ENCODE measurements around the gene AFF3.

DNA sequence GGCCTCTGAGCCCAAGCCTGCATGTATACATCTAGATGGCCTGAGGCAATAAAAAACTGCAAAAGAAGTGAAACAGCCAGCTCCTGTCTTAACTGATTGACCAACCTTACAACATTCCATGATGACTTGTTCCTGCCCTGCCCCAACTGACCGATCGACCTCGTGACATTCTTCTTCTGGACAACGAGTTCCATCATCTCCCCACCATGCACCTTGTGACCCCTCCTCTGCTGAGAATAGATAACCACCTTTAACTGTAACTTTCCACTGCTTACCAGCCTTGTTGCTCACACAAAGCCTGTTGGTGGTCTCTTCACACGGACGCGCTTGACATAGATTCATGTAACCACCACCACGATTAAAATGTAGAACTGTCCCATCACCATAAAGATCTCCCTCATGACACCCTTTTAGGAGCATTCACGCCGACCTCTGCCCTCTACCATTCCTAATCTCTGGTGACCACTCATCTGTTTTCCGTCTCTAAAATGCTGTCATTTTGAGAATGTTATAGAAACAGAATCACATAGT, 532.5 kb downstream of the AFF3 start:
- TF ChIP-seq POLR2A (IDR thresholded peaks at IDR 0.05; ENCODE audit: control extremely low read depth in 1 of 2, low read depth in 2 of 2, low read length in 2 of 2) (no peak), BCL11A (IDR thresholded peaks at IDR 0.05; ENCODE audit: low read depth in 2 of 2, low read length in 2 of 2) (no peak), JUN (IDR thresholded peaks at IDR 0.05; ENCODE audit: low read depth, low read length) (no peak)
